ENCODE results near the gene COMMD6.

Gene COMMD6

GRCh38 chr13:75521956-75522355, 15.7 kb downstream of the COMMD6 start:
- DNase-seq (ENCODE audit: low spot score), result no peak

GRCh38 chr13:75518439-75519088, 19.1 kb downstream of the COMMD6 start:
- DNase-seq (ENCODE audit: low spot score), result no peak

- DNase-seq (ENCODE audit: low spot score), result no peak
These were observed 23.3 kb downstream of the COMMD6 start for GRCh38 chr13:75514080-75514995.

- no peak for DNase-seq (ENCODE audit: low spot score)
These were observed 24.4 kb downstream of the COMMD6 start for GRCh38 chr13:75513271-75513670.

GRCh38 chr13:75512253-75512652, 25.4 kb downstream of the COMMD6 start:
- no peak for DNase-seq (ENCODE audit: low spot score)

GRCh38 chr13:75511051-75511625, 26.5 kb downstream of the COMMD6 start:
- DNase-seq (ENCODE audit: low spot score), result no peak

- DNase-seq (ENCODE audit: low spot score), result no peak
These were observed 29.6 kb downstream of the COMMD6 start for GRCh38 chr13:75508002-75508548.

- DNase-seq (ENCODE audit: low spot score), result no peak
These were observed 30.3 kb downstream of the COMMD6 start for GRCh38 chr13:75507027-75508001.

GRCh38 chr13:75506018-75506417, 31.6 kb downstream of the COMMD6 start:
- DNase-seq (ENCODE audit: low spot score), result no peak

- DNase-seq (ENCODE audit: low spot score), result no peak
These were observed 32.3 kb downstream of the COMMD6 start for GRCh38 chr13:75505327-75505726.

GRCh38 chr13:75495938-75496337, 41.7 kb downstream of the COMMD6 start:
- DNase-seq (ENCODE audit: low spot score), result no peak

- no peak for DNase-seq (ENCODE audit: low spot score)
These were observed 43.1 kb downstream of the COMMD6 start for GRCh38 chr13:75494491-75494890.

GRCh38 chr13:75493156-75493555, 44.5 kb downstream of the COMMD6 start:
- DNase-seq (ENCODE audit: low spot score), result no peak

- DNase-seq (ENCODE audit: low spot score), result no peak
These were observed 45.3 kb downstream of the COMMD6 start for GRCh38 chr13:75492389-75492788.

- no peak for DNase-seq (ENCODE audit: low spot score)
These were observed 46.3 kb downstream of the COMMD6 start for GRCh38 chr13:75491376-75491775.

GRCh38 chr13:75489502-75490263, 48.0 kb downstream of the COMMD6 start:
- DNase-seq (ENCODE audit: low spot score), result no peak

GRCh38 chr13:75486146-75487062, 51.2 kb downstream of the COMMD6 start:
- no peak for DNase-seq (ENCODE audit: low spot score)

GRCh38 chr13:75485286-75486062, 52.2 kb downstream of the COMMD6 start:
- no peak for DNase-seq (ENCODE audit: low spot score)

- DNase-seq (ENCODE audit: low spot score), result no peak
These were observed 54.9 kb downstream of the COMMD6 start for GRCh38 chr13:75482820-75483079.

Measured in RKO (cell line).